Activated CD4-positive, alpha-beta T cell treated with anti-CD3 and anti-CD28 coated beads, Interleukin-2, amount 50 U/mL, for 1 hour (primary cell): ENCODE data around the gene ABR.

Experiments
- DNase-seq: peaks from one replicate; pipeline ENCODE4 v3.0.0-alpha.2; 2020

ABR gene

DNA sequence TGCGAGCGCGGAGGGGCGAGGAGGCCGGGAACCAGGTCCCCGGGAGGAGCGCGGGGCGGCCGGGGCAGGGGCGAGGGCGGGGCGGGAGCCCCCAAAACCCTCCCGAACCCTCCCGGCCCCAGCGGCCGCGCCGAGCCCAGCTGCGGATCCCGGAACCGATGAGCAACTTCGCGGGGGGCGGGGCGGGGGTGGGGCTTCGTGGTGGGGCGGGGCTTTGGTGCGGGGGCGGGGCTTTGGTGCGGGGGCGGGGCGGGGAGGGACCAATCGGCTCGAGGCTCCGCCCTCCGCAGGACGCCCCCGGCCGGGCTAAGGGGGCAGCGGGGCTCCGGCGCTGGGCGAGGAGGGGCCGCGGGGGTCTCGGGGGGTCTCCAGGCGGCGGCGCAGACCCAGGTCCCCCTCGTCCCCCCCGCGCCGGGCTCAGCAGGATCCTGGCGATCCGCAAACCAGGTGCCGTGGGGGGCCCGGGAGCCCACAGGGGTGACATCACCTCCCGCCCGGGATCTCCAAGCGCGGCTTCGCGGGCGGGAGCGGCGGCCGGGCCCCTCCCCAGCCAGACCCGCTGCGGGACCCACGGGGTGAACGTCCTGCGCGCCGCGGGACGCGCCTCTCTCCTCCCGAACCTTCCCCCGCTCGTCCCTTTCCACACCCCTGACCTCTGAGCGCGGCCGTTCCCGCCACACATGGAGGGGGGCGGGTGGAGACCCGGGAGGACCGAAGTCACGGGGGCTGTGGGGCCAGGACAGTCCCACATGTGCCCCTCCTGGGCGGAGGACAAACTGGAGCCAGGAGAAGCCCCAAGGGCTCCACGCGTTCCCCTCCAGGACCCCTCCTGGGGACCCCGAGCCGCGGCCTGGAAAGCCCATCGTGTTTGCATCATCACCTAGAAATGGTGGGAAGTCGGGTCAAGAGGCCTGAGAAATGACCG lies at the start of gene ABR:
Gene ABR, minus strand, starts transcription at position 164 of the 925 bp plus-strand sequence. CDS start 254 bp downstream, outside the sequence.
- DNase-seq, result peak; percentile 59

- DNase-seq, result peak; percentile 30
These were observed 49.6 kb upstream of the ABR start for GRCh38 chr17:1229349-1229899.

DNA sequence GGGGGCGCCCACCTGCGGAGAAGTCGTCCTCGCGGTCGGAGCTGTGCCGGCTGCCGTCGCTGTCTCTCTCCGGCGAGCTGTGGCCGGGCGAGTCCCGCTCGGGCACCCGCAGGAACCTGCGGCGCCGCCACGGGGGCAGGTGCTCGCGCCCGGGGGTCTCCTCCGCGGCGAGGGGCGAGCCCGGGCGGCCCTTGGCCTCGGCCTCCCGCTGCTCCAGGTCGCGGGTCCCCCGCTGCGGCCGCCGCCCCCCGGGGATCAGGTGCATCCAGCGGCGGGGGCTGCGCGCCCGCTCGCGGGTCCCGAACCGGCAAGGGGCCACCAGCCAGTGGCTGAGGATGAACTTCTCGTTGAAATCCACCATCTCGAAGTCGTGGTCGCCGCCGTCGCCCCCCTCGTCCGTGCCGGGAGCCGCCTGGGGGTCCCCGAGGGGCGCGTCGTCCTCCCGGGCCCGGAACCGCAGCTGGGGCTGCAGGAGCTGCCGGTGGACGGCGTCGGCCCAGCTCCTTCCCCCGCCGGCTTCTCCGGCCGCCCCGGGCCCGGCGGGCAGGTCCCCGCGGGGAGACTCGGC lies 49.1 kb upstream of the ABR start:
- no peak for DNase-seq

- DNase-seq, result no peak
These were observed 48.4 kb upstream of the ABR start for GRCh38 chr17:1227917-1228780.

DNA sequence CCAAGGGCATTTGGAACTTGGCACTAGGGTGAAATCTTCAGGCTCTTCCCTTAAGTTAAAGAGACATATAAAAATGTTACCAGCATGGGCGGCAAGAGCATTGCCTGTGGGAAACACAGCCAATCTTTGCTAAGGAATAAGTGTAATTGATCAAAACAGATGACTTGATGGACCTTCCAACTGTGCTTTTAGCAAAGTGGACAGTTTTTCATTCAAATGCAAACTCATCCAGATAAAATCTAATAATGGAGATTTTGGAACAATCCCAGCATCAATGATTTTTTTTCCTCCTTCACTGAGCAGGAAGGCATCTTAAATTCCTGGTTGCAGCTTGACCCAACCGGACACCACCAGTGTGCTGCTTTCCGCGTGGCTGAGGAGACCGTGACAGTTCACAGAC lies 47.6 kb upstream of the ABR start:
- DNase-seq, result no peak

DNA sequence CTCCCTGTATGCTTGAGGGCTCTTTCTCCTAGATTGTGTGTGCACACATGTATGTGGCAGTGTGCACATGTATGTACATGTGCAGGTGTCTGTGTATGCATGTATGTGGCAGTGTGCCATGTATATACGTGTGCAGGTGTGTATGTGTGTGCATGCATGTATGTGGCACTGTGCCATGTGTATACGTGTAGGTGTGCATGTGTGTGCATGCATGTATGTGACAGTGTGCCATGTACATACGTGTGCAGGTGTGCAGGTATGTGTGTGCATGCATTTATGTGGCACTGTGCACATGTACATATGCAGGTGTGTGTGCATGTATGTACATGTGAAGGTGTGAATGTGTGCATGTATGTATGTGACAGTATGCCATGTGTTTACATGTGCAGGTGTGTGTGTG lies 46.5 kb upstream of the ABR start:
- DNase-seq, result no peak

DNA sequence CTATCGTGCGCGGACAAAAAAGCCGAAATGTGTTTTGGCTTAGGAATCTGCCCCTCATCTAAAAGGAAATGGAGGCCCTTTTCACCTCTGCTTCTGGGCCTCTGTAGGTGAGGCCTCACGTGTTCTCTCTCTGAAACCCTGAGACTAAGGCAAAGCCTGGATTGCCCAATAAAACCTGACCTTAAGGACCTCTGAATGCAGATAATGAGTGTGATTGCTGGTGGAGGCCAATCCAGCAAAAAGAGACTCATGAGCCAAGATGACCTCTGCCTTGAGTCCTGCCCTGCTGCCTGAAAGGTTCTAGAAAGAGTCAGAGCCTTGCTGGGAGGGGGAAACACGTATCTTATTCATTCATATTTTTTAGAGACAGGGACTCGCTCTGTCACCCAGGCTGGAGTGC lies 44.5 kb upstream of the ABR start:
- no peak for DNase-seq

DNA sequence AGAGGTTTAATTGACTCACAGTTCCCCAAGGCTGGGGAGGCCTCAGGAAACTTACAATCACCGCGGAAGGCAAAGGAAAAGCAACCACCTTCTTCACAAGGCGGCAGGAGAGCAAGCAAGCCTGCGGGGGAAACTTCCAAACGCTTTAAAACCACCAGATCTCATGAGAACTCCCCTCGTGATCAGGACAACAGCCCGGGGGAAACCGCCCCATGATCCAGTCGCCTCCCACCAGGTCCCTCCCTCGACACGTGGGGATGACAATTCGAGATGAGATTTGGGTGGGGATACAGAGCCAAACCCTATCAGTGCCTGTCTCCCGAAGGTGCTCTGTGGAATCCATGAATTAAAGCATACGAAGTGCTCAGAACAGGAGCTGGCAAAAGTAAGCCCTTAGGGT lies 43.9 kb upstream of the ABR start:
- DNase-seq, result no peak

DNA sequence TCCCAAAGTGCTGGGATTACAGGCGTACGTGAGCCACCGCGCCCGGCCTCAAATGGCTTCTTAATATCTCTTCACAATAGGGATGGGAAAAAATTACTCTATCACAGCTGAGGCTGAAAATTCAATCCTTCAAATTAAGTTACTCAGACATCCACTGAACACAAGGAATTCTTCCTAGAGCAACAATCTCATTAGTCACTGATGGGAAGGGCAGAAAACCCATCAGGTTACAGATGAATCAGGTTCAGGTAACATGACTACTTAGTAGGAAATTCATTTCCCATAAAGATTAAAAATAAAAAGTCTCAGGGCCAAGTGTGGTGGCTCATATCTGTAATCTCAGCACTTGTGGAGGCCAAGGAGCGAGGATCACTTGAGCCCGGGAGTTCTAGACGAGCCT lies 42.5 kb upstream of the ABR start:
- no peak for DNase-seq

GRCh38 chr17:1221209-1221608 lies 41.4 kb upstream of the ABR start:
- DNase-seq, result no peak

DNA sequence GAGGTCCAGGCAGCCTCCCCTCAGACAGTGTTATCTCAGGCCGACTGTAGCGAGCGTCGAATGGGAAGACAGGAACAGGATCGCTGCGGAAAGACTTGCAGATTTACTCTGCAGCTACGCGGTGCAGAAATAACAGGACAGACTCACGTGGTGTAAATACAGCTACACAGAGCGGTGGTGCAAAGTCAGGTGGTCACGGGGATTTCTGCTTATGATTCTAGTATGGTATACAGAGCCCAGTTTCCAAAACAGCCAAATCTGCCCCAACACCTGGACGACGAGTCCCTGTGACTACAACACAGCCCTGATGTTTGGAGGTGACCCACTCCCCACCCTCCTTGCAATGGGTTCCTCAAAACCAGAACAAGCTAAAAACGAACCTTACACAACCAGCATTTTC lies 40.6 kb upstream of the ABR start:
- DNase-seq, result no peak

GRCh38 chr17:1217089-1217385 lies 37.3 kb upstream of the ABR start:
- DNase-seq, result no peak

- DNase-seq, result no peak
These were observed 36.7 kb upstream of the ABR start for GRCh38 chr17:1216217-1217088.

DNA sequence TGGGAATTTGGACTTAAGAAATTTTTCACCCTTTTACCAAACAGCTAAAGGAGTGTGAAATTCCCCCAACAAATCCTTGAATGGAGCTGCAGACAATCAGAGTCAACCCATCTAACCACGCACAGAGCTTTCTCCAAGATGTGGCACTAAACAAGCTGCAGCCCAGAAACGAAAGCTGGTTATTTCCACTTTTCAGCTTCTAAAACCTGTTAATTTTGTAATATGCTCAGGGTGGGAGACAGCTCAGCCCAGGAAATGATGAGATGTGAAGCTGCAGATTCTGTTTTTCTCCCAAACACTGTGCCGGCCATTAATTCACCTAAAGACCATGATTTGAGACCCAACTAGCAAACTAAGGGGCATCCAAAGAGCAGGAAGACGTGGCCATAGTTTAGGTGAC lies 33.2 kb upstream of the ABR start:
- no peak for DNase-seq

- no peak for DNase-seq
These were observed 31.5 kb upstream of the ABR start for GRCh38 chr17:1211287-1211686.

- DNase-seq, result no peak
These were observed 29.2 kb upstream of the ABR start for GRCh38 chr17:1208966-1209365.

GRCh38 chr17:1206026-1206777 lies 26.4 kb upstream of the ABR start:
- DNase-seq, result no peak

GRCh38 chr17:1203967-1204291 lies 24.1 kb upstream of the ABR start:
- DNase-seq, result no peak

GRCh38 chr17:1203111-1203966 lies 23.6 kb upstream of the ABR start:
- peak; percentile 51 for DNase-seq

DNA sequence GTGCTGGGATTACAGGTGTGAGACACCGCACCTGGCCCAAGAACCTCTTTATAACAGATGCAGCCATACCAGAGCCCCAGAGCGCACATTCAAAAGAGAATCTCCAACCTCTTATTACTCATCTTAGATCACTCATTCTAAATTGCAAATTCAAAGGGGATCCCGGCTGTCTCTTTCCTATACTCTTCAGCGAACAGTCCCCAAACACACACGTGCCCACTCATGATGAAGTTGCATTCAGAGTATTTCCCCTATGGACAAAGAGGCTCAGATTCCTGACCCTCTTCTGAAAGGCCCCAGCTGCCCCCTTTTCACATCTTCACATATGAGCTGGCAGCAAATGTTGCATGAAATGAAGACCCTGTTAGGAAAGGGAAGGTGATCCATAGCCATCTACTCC lies 22.5 kb upstream of the ABR start:
- DNase-seq, result no peak
